Dendritic cell treated with granulocyte-macrophage colony-stimulating factor and Interleukin-4, amounts not matched to agents 40 ng/mL and 50 ng/mL, for 4 days (primary cell): ENCODE data around the gene CDC16.

ENCODE experiments used
- H3K27ac Mint-ChIP-seq: one replicate; pipeline ENCODE4 v1.8.0; 2022; ENCODE audit warnings: mild to moderate bottlenecking, mixed read lengths
- H3K27me3 Mint-ChIP-seq: one replicate; pipeline ENCODE4 v1.8.0; 2022; ENCODE audit warnings: mild to moderate bottlenecking, mixed read lengths
- H3K36me3 Mint-ChIP-seq: one replicate; pipeline ENCODE4 v1.8.0; 2022; ENCODE audit warnings: low read depth, mixed read lengths
- H3K4me1 Mint-ChIP-seq: one replicate; pipeline ENCODE4 v1.8.0; 2022; ENCODE audit warnings: low read depth, mixed read lengths
- H3K4me3 Mint-ChIP-seq: one replicate; pipeline ENCODE4 v1.8.0; 2022; ENCODE audit warnings: mild to moderate bottlenecking, moderate library complexity, mixed read lengths
- H3K9me3 Mint-ChIP-seq: one replicate; pipeline ENCODE4 v1.8.0; 2022; ENCODE audit warnings: mixed read lengths
- intact Hi-C: fragments of 100-400 bp; cut with micrococcal nuclease; formaldehyde crosslinking; loops from one replicate; pipeline ENCODE4 v1.15.0; 2022

CDC16 gene

DNA sequence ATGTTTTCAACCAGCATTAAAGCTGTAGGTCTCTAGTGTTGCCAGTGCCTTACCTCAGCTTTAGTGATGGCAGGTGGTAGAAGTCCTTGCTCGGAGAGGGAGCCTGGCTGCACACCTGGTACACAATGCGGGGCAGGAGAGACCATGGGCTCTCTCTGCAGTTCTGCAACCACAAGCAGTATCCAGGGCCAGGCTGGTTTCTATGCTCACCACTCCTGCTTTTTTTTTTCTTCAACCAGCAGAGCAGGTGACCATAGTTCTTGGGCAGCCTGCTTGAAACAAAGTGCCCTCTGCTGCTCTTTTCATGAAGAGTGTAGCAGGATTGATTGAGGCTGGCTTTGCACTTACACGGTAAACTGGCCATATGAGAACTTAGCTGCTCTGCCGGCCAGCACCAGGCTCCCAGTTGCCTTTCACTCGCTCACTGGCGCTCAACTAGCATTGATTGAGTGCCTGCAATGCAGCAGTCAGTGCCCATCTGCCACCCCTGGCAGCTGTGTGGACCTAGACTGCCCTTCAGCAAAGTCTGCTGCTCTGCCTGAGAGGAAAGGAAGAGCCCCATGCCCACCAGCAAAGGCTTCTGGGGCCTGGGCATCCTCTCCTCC lies 75.2 kb downstream of the CDC16 start:
- Mint-ChIP-seq H3K4me1 (peaks cover 14% of the 10 kb centered on the region), H3K27ac (no peak overlapping the region), H3K36me3 (peaks cover 21% of the 10 kb centered on the region), H3K9me3 (no peaks in the 10 kb centered on the region), H3K27me3 (no peaks in the 10 kb centered on the region), H3K4me3 (no peak overlapping the region)
- intact Hi-C loops, result no loop called here

DNA sequence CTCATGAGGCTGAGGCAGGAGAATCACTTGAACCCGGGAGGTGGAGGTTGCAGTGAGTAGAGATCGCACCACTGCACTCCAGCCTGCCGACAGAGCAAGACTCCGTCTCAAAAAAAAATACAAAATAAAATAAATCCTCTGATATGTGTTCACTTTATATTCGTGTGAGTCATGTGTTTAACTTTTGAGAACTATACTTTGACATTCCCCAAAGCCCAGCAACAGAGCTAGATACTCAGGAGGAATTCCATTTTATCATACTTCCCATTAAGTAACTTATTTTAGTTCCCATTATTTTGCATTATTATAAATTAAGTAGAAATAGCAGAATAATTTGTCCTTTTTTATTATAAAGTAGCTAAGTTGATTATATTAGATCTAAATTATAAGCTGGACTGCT lies 76.3 kb downstream of the CDC16 start:
- H3K4me1 Mint-ChIP-seq, result peaks cover 22% of the 10 kb centered on the region
- H3K4me3 Mint-ChIP-seq, result no peak overlapping the region
- H3K27me3 Mint-ChIP-seq, result no peaks in the 10 kb centered on the region
- no peaks in the 10 kb centered on the region for H3K9me3 Mint-ChIP-seq
- H3K36me3 Mint-ChIP-seq, result peaks cover 20% of the 10 kb centered on the region
- H3K27ac Mint-ChIP-seq, result no peak overlapping the region
- intact Hi-C loops, result no loop called here

- intact Hi-C loops, result no loop called here
- no peaks in the 10 kb centered on the region for H3K27me3 Mint-ChIP-seq
- H3K9me3 Mint-ChIP-seq, result no peaks in the 10 kb centered on the region
- no peak overlapping the region for H3K4me3 Mint-ChIP-seq
- peaks cover 16% of the 10 kb centered on the region for H3K36me3 Mint-ChIP-seq
- no peak overlapping the region for H3K27ac Mint-ChIP-seq
- H3K4me1 Mint-ChIP-seq, result peaks cover 22% of the 10 kb centered on the region
Measured at GRCh38 chr13:114311387-114311786, 76.7 kb downstream of the CDC16 start.

GRCh38 chr13:114311908-114312307 lies 77.2 kb downstream of the CDC16 start:
- no peaks in the 10 kb centered on the region for H3K27me3 Mint-ChIP-seq
- H3K27ac Mint-ChIP-seq, result no peak overlapping the region
- H3K4me3 Mint-ChIP-seq, result no peak overlapping the region
- peaks cover 16% of the 10 kb centered on the region for H3K36me3 Mint-ChIP-seq
- intact Hi-C loops, result no loop called here
- peaks cover 27% of the 10 kb centered on the region for H3K4me1 Mint-ChIP-seq
- H3K9me3 Mint-ChIP-seq, result no peaks in the 10 kb centered on the region

- Mint-ChIP-seq H3K4me1 (peaks cover 39% of the 10 kb centered on the region), H3K9me3 (no peaks in the 10 kb centered on the region), H3K4me3 (peak overlapping the region; percentile 80), H3K27me3 (no peaks in the 10 kb centered on the region), H3K27ac (peak overlapping the region; percentile 97), H3K36me3 (peaks cover 13% of the 10 kb centered on the region)
- intact Hi-C loops, result no loop called here
Measured at GRCh38 chr13:114313061-114313860, 78.6 kb downstream of the CDC16 start.

DNA sequence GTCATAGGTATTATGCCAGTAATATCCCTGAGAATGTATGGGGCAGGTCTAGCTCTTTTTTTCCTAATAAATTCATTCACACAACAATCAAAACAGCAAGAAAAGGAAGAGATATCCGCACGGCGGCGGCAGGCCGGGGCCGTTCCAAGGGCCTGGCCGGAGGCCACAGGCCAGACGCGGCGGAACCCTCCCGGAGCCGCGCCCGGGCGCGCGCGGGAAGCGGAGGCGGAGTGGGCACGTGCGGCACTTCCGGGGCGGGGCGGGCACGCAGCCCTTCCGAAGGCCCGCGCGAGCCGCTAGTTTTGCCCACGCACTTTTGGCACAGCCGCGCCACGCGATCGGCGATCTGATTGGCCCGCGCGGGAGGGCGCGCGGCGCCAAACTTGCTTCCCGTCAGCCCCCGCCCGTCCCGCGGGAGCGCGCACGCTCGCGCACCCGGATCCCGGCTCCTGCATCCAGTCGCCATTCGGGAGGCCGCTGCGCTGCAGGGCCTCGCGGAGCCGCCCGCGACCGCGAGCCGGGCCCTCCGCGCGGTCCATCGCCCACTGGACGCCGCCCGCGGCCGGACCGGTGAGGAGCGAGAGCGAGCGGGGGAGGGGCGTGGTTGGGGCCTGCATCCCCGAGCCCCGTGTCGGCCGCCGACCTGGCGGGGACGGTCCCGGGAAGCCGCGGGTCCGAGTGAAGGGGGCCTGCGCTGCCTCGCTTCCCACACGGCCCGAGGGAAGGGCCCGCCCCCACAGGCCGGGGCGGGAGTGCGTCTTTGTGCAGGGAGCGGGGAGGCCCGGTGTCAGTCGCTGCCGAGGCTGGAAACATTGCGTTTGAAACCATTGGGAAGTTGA lies 79.6 kb downstream of the CDC16 start, which contains the start of gene CHAMP1:
CHAMP1 (plus strand) TSS at position 430 of the 839 bp plus-strand sequence. CDS start 9,340 bp downstream, outside the sequence.
- Mint-ChIP-seq H3K27me3 (no peaks in the 10 kb centered on the region), H3K36me3 (peaks cover 15% of the 10 kb centered on the region), H3K9me3 (no peaks in the 10 kb centered on the region), H3K4me1 (peaks cover 49% of the 10 kb centered on the region), H3K4me3 (peak within 1 kb of the TSS; percentile 80), H3K27ac (peak within 1 kb of the TSS; percentile 97)
- intact Hi-C loops, result loop anchor here (1.0 kb wide), 1 partner anchor 33 kb away; the partner anchor contains the start of gene UPF3A

GRCh38 chr13:114315074-114315785 lies 80.5 kb downstream of the CDC16 start:
- Mint-ChIP-seq H3K4me1 (peaks cover 58% of the 10 kb centered on the region), H3K4me3 (peak overlapping the region; percentile 80), H3K36me3 (peaks cover 24% of the 10 kb centered on the region), H3K27ac (peak overlapping the region; percentile 97), H3K9me3 (no peaks in the 10 kb centered on the region), H3K27me3 (no peaks in the 10 kb centered on the region)
- intact Hi-C loops, result no loop called here

- Mint-ChIP-seq H3K27me3 (no peaks in the 10 kb centered on the region), H3K4me1 (peaks cover 61% of the 10 kb centered on the region), H3K4me3 (no peak overlapping the region), H3K36me3 (peaks cover 58% of the 10 kb centered on the region), H3K9me3 (no peaks in the 10 kb centered on the region), H3K27ac (peak overlapping the region; percentile 27)
- intact Hi-C loops, result no loop called here
Measured at GRCh38 chr13:114318624-114319023, 83.9 kb downstream of the CDC16 start.

DNA sequence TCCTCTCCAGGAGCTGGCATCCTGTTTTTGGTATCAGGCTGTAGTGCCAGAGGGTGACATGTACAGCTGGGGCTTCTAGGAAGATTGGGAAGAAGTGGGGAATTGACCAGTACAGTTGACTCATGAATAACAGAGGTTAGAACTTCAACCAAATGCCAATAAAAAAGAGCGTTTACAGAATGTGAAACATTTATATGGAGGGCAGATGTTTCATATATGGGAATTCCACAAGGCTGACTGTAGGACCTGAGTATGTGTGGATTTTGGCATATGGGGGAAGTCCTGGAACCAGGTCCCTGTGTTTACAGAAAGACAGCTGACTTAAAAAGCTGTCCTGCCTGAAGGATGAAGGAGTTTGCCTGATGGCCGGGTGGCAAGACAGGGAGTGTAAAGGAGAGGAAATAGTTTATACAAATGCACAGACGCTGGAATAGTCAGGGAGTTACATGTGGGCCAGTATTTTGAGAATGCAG lies 84.8 kb downstream of the CDC16 start:
- H3K27me3 Mint-ChIP-seq, result no peaks in the 10 kb centered on the region
- H3K4me1 Mint-ChIP-seq, result peaks cover 63% of the 10 kb centered on the region
- H3K36me3 Mint-ChIP-seq, result peaks cover 67% of the 10 kb centered on the region
- H3K27ac Mint-ChIP-seq, result no peak overlapping the region
- no peak overlapping the region for H3K4me3 Mint-ChIP-seq
- intact Hi-C loops, result no loop called here
- no peaks in the 10 kb centered on the region for H3K9me3 Mint-ChIP-seq

- Mint-ChIP-seq H3K4me1 (peaks cover 65% of the 10 kb centered on the region), H3K36me3 (peaks cover 68% of the 10 kb centered on the region), H3K27me3 (no peaks in the 10 kb centered on the region), H3K27ac (no peak overlapping the region), H3K9me3 (no peaks in the 10 kb centered on the region), H3K4me3 (no peak overlapping the region)
- intact Hi-C loops, result no loop called here
Measured at GRCh38 chr13:114320065-114320464, 85.4 kb downstream of the CDC16 start.

- H3K4me1 Mint-ChIP-seq, result peaks cover 70% of the 10 kb centered on the region
- no peaks in the 10 kb centered on the region for H3K9me3 Mint-ChIP-seq
- no peak overlapping the region for H3K27ac Mint-ChIP-seq
Measured at GRCh38 chr13:114321256-114321655, 86.6 kb downstream of the CDC16 start.

More at GRCh38 chr13:114321256-114321655, 86.6 kb downstream of the CDC16 start:
- intact Hi-C loops, result no loop called here
- Mint-ChIP-seq H3K27me3 (no peaks in the 10 kb centered on the region), H3K4me3 (no peak overlapping the region), H3K36me3 (peaks cover 76% of the 10 kb centered on the region)
